A673 (cell line): ENCODE data around the gene TRMO. TPM values are rescaled to one million over a fixed set of nuclear protein-coding genes. Genes with fewer than 3 reads are reported as not detected.

Source experiments
- BruUV-seq: library from RNA; stranded (reverse); fragments of 400-500 nt; replicated peaks from 2 replicates; lab custom pipeline; 2021; lab: Mats Ljungman, UMichigan
- CTCF ChIA-PET: fragments of 300-600 bp; sonication (Branson Sonifier 250); formaldehyde crosslinking; loops from one replicate; lab custom pipeline; 2022; ENCODE audit warnings: antibody characterized with exemption; lab: Charles Lee
- POLR2A ChIA-PET: fragments of 300-600 bp; sonication (Branson Sonifier 250); formaldehyde crosslinking; loops from one replicate; lab custom pipeline; 2022; ENCODE audit warnings: antibody characterized with exemption; ENCODE audit not compliant: low non-redundant PET; lab: Charles Lee
- DNase-seq: peaks from one replicate; pipeline ENCODE4 v3.0.0-alpha.2; 2015; ENCODE audit warnings: low spot score
- H3K27ac ChIP-seq: fragments of 200-600 bp; sonication (generic); 2 replicates; pipeline ENCODE4 v1.5.1; 2016; ENCODE audit warnings: mixed run types, low read depth, mild to moderate bottlenecking, mixed read lengths, antibody characterized with exemption, low read length; ENCODE audit not compliant: poor library complexity, severe bottlenecking
- H3K27me3 ChIP-seq: fragments of 200-600 bp; sonication (generic); replicated peaks from 2 replicates; pipeline ENCODE4 v1.6.1; 2017; ENCODE audit warnings: mixed run types, low read depth, mild to moderate bottlenecking, mixed read lengths, antibody characterized with exemption, low read length; ENCODE audit not compliant: insufficient read depth, poor library complexity
- H3K36me3 ChIP-seq: fragments of 200-600 bp; sonication (generic); 2 replicates; pipeline ENCODE4 v1.6.1; 2016; ENCODE audit warnings: mixed run types, mild to moderate bottlenecking, mixed read lengths, antibody characterized with exemption, low read length; ENCODE audit not compliant: insufficient read depth, poor library complexity, severe bottlenecking
- H3K4me1 ChIP-seq: fragments of 200-600 bp; sonication (generic); 2 replicates; pipeline ENCODE4 v1.6.1; 2017; ENCODE audit warnings: mixed run types, mild to moderate bottlenecking, mixed read lengths, antibody characterized with exemption, low read length; ENCODE audit not compliant: insufficient read depth, poor library complexity, severe bottlenecking
- H3K4me3 ChIP-seq: fragments of 200-600 bp; sonication (generic); 2 replicates; pipeline ENCODE4 v1.5.1; 2016; ENCODE audit warnings: low read depth, mixed run types, mild to moderate bottlenecking, mixed read lengths, low read length; ENCODE audit not compliant: poor library complexity, severe bottlenecking
- H3K9me3 ChIP-seq: fragments of 200-600 bp; sonication (generic); 2 replicates; pipeline ENCODE4 v1.6.1; 2016; ENCODE audit warnings: mixed run types, low read depth, mild to moderate bottlenecking, mixed read lengths, antibody characterized with exemption, low read length; ENCODE audit not compliant: poor library complexity, severe bottlenecking
- EZH2 ChIP-seq: fragments of 200-600 bp; sonication (generic); IDR thresholded peaks from 2 replicates; pipeline ENCODE4 v1.6.1; 2017; ENCODE audit warnings: borderline replicate concordance, low read depth, mild to moderate bottlenecking, mixed read lengths, antibody characterized with exemption, low read length; ENCODE audit not compliant: poor library complexity, severe bottlenecking
- intact Hi-C: fragments of 100-400 bp; cut with micrococcal nuclease; formaldehyde crosslinking; loops from one replicate; pipeline ENCODE4 v1.10.0; 2022; ENCODE audit not compliant: unreplicated experiment
- total RNA-seq: library from RNA; stranded (reverse); gene quantifications from 2 replicates; pipeline ENCODE4 v1.2.3, GENCODE V29; 2021
- TF ChIP-seq, protein P1 (sequence below): fragments of 300-800, 200-600 bp; sonication (generic); conservative IDR thresholded peaks from 2 replicates; pipeline ENCODE4 v1.5.1; 2017; ENCODE audit warnings: low read depth, mild to moderate bottlenecking, antibody characterized with exemption, low read length, moderate library complexity, mixed read lengths

TRMO gene
- total RNA-seq, 1 experiment from 2014 or later = 8.9 TPM

GRCh38 chr9:97868859-97869258 lies 53.4 kb downstream of the TRMO start:
- H3K9me3 ChIP-seq = peaks cover 15% of the 10 kb centered on the region
- intact Hi-C loops = no loop called here
- no peak overlapping the region for H3K4me3 ChIP-seq
- no peaks in the 10 kb centered on the region for H3K36me3 ChIP-seq
- H3K27ac ChIP-seq = no peak overlapping the region
- TF ChIP-seq, protein P1, sequence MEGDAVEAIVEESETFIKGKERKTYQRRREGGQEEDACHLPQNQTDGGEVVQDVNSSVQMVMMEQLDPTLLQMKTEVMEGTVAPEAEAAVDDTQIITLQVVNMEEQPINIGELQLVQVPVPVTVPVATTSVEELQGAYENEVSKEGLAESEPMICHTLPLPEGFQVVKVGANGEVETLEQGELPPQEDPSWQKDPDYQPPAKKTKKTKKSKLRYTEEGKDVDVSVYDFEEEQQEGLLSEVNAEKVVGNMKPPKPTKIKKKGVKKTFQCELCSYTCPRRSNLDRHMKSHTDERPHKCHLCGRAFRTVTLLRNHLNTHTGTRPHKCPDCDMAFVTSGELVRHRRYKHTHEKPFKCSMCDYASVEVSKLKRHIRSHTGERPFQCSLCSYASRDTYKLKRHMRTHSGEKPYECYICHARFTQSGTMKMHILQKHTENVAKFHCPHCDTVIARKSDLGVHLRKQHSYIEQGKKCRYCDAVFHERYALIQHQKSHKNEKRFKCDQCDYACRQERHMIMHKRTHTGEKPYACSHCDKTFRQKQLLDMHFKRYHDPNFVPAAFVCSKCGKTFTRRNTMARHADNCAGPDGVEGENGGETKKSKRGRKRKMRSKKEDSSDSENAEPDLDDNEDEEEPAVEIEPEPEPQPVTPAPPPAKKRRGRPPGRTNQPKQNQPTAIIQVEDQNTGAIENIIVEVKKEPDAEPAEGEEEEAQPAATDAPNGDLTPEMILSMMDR = no peak
- TF ChIP-seq EZH2 = no peak
- no peak for DNase-seq
- BruUV-seq = no TSS peak
- ChIA-PET CTCF (no interaction called here), POLR2A (no interaction called here)
- H3K4me1 ChIP-seq = no peaks in the 10 kb centered on the region
- peaks cover 41% of the 10 kb centered on the region for H3K27me3 ChIP-seq

GRCh38 chr9:97866848-97867247 lies 55.5 kb downstream of the TRMO start:
- intact Hi-C loops = no loop called here
- no TSS peak for BruUV-seq
- CTCF ChIA-PET = no interaction called here

DNA sequence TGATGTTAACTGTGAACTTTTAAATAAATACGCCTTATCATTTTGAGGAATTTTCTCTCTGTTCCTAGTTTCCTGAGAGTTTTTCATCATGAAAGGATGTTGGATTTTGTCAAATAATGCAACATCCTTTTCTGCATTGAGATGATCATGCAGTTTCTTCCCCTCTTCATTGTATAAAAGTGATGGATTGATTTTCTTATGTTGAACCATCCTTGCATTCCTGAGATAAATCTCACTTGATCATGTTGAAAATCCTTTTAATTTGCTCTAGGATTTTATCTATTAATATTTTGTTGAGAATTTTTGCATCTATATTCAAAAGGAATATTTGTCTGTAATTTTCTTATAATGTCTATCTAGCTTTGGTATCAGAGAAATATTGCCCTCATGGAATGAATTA lies 56.0 kb downstream of the TRMO start:
- peaks cover 15% of the 10 kb centered on the region for H3K9me3 ChIP-seq
- BruUV-seq = no TSS peak
- intact Hi-C loops = no loop called here
- no peaks in the 10 kb centered on the region for H3K4me1 ChIP-seq
- POLR2A ChIA-PET = interaction anchor here (0.6 kb wide), 1 partner anchor 611 kb away, joined by 4 read pairs; no protein-coding TSS in a partner anchor
- no peak overlapping the region for H3K27ac ChIP-seq
- H3K4me3 ChIP-seq = no peak overlapping the region
- no peaks in the 10 kb centered on the region for H3K36me3 ChIP-seq
- TF ChIP-seq EZH2 = no peak
- TF ChIP-seq, protein P1 = no peak
- peaks cover 54% of the 10 kb centered on the region for H3K27me3 ChIP-seq
- DNase-seq = no peak
- CTCF ChIA-PET = no interaction called here

More at GRCh38 chr9:97866848-97867247, 55.5 kb downstream of the TRMO start:
- Histone ChIP-seq H3K36me3 (no peaks in the 10 kb centered on the region), H3K27ac (no peak overlapping the region), H3K27me3 (peaks cover 52% of the 10 kb centered on the region), H3K4me1 (no peaks in the 10 kb centered on the region), H3K4me3 (no peak overlapping the region), H3K9me3 (peaks cover 15% of the 10 kb centered on the region)
- POLR2A ChIA-PET = no interaction called here
- TF ChIP-seq, protein P1 = no peak
- no peak for TF ChIP-seq EZH2
- DNase-seq = no peak
